ENCODE measurements around the gene ZBTB9.

- no peak for TF ChIP-seq CTCF (IDR thresholded peaks at IDR 0.05; ENCODE audit: poor library complexity)
- TF ChIP-seq EZH2 (IDR thresholded peaks at IDR 0.05; ENCODE audit: borderline replicate concordance) = no peak
- no peak for TF ChIP-seq EZH2phosphoT487 (IDR thresholded peaks at IDR 0.05; ENCODE audit: low read depth, severe bottlenecking, unreplicated experiment)
These were observed 27.5 kb upstream of the ZBTB9 start for GRCh38 chr6:33426590-33427511.
